Cerebellar cortex (tissue), 1 donor: Measurements from ENCODE around the gene TBC1D2B.
A peak's percentile ranks its signal among the peaks of the same experiment; 100 is the strongest.
"Not testable (repeated sequence)": the region's sequence is repeated elsewhere in the genome, so short reads cannot be mapped to it uniquely, and the experiment has no call there.

Experiments
- DNase-seq: peaks from one replicate; pipeline ENCODE4 v3.0.0-alpha.2; 2015; ENCODE audit warnings: low spot score

Gene TBC1D2B

GRCh38 chr15:78003539-78004008 is 73.9 kb downstream of the TBC1D2B start:
- no peak for DNase-seq

- no peak for DNase-seq
Observed at GRCh38 chr15:78002996-78003395, 74.5 kb downstream of the TBC1D2B start.

DNA sequence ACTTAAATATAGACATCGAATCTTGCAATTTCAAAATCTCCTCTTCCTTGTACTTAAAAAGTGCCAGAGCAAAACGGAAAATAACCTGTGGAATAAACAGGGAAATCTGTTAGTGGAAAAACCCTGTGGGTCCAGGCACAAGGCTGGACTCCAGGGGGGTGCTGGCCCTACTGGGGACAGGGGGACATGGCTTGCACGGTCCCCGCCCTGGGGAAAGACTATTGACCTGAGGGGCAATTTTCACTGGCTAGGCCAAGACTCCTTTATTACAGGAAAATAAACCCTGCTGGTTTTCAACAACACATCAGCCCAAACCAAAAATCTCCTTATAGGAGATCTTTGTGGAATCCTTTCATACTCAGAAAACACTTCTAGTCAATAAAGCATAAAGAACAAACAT is 75.9 kb downstream of the TBC1D2B start:
- DNase-seq, result no peak

- no peak for DNase-seq
Observed at GRCh38 chr15:78000927-78001249, 76.6 kb downstream of the TBC1D2B start.

DNA sequence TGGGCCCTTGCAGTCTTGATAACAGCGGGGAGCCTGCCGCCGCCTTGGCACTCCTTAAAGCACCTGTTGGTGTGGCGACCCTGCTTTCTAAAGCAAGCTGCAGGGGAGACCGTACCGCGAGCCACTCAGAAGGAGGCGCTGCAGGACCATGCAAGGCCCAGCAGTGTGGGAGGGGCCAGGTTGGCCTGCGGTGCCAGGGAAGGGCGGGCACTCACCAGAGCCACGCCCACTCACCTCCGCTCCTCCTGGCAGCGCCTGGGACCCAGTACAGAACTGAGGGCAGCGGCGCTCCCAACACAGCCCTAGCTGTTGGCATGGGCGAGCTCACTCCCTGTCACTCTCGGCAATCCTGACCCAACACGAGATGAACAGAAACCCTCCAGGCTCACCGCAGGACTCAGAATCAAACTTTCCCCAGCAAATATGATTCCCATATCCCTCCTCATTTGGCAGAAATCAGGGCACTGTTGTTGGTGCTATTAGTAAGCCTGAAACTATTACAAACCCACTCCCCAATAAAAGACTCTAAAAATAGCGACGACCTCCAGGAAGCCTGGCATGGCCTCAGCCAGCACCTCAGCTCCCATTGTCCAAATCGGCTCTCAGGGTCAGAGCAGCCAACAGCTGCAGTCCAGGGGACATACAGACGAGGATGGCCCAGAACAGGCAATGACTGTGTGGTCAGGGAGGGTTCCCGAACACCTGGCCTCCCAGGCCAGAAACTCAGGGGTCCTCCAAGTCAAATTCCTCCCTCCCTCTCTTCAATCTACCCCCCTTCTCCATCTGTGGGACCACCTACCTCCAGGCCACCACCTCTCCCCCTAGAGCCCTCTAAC is 77.2 kb downstream of the TBC1D2B start:
- DNase-seq, result peak; percentile 57

DNA sequence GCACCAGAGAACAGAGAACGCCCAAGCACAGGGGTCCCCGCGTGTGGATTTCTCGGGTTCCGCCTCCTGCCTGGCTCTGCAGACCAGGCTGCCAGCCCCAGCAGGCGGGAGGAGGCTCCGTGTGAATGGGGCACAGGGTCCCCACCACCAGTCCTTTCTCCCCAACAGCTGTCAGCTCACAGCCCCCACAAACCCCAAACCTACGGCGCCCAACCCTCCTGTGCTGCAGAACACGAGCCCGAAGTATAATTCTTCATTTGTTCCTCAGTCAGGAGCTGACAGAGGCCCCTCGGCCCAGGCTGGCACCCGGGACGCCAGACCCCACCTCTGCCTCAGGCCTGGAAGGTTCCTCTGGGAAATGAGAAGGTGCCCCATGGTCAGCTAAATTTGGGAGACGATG is 78.0 kb downstream of the TBC1D2B start:
- DNase-seq, result no peak

DNA sequence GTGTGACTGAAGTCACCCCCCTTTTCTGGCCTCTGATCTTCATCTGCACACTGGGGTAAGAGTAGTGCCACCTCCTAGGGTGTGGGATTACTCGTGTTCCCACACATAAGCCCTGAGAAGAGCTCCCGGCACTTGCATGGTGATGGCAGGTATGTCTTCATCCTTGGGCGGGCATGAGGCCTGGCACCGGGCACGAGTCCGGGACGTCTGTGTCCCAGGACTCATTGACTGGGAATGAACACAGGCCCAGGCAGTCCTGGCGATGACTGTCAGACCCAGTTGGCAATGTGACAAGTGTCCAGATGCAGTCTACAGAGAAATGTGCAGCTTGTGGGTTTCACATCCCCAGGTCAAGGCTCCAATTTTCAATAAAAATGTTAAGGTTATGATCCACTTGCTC is 78.9 kb downstream of the TBC1D2B start:
- no peak for DNase-seq

DNA sequence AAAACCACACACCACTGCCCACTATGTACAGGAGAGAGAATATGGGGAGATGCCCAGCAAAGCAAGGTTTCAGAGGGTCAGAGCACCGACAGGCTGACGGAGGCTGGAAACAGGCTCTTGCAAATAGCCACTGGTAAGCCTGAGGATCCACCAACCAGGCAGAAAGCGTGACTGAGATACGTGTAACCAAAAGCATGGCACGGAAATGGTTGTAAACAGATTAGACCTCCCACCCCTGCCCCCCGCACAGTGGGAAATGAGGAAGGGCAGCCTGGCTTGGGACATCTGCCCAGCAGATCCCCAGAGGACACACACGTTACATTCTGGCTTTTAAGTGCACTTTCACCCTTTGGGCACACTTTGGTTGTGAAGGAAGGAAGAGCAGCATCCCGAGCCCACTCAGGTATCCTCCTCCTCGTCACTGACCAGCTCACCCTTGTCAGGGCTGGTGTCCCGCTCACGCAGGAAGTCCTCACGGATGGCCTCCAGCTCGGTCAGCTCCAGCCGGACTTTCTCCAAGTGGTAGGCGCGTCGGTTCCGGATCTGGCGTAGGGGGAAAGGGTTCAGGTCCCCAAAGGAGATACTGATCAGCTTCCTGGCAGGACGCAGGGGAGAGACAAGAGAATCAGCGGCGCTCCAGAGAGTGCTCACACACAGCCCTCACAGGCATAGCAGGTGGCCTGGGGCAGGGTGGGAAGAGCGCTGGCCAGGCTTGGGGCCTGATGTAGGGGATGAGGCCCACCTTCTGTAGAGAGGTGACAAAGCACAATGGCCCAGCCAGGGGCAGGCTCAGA is 79.6 kb downstream of the TBC1D2B start:
- DNase-seq, result not testable (repeated sequence)

DNA sequence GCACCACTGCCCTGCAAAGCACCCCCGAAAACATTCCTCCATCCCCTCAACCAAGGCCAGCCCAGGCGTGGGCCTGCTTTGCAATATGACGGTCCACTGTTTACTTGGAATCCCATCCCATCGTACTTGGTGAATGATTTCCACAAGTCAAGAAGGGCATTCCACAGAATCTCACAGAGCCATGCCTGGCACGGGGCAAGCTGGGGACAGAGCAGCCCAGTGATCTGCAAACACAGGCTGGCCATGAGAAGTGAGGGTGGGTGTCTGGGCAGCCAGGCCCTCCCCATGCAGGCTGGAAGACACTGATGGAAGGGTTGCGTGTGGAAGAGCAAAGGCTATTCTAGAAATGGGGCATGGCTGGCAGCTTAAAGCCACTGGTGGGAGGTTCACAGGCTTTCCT is 80.3 kb downstream of the TBC1D2B start:
- not testable (repeated sequence) for DNase-seq

DNA sequence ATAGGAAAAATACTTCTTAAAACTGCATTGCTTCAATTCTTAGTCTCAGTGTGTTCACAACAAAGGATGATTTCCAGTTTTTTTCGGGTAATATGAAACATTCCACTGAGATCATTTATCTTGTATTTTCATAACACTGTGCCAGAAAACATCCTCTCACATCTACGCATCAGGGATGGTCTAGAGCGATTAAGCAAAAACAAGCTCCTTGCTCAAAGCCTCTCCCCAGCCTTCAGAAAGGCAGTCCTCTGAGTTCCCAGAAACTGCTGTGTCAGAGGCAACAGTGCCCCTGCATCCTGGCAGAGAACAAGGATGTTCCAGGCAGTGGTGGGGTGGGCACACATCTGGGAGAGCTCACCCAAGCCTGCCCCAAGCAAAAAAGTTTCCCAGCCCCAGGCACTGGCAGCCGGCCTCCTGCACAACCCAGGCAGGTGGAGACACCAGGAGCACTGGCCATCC is 80.8 kb downstream of the TBC1D2B start:
- not testable (repeated sequence) for DNase-seq

- not testable (repeated sequence) for DNase-seq
Observed at GRCh38 chr15:77996226-77996625, 81.3 kb downstream of the TBC1D2B start.

GRCh38 chr15:77995537-77995918 is 82.0 kb downstream of the TBC1D2B start:
- DNase-seq, result not testable (repeated sequence)

DNA sequence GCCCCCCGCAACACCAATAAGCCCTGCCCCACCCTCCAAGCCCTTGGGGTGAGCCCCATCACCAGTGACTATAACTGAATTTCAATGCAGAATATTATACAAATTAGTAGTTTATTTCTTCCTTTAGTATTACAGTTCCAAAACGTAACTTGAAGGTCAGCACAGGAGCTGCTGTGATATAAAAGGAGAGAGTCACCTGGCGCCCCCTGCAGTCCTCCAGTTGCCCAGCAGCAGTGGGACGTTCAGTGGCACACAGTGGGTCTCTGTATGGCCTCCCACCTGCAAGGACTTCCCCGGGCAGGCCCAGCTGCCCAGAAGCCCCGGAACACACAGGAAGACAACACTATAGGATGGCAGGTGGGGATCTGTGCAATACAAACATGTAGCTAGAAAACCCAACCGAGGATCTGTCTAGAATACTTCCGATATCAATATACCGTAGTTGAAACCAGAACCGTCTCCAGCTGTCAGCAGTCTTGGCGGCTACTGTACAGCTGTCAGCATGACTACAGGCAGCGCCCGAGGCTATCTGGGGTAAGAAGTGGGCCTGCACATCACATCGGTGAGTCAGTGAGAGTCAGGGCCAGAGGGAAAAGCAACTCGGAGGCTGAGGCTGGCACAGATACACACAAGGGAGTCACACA is 82.5 kb downstream of the TBC1D2B start:
- not testable (repeated sequence) for DNase-seq

GRCh38 chr15:77993970-77994693 is 83.4 kb downstream of the TBC1D2B start:
- not testable (repeated sequence) for DNase-seq

DNA sequence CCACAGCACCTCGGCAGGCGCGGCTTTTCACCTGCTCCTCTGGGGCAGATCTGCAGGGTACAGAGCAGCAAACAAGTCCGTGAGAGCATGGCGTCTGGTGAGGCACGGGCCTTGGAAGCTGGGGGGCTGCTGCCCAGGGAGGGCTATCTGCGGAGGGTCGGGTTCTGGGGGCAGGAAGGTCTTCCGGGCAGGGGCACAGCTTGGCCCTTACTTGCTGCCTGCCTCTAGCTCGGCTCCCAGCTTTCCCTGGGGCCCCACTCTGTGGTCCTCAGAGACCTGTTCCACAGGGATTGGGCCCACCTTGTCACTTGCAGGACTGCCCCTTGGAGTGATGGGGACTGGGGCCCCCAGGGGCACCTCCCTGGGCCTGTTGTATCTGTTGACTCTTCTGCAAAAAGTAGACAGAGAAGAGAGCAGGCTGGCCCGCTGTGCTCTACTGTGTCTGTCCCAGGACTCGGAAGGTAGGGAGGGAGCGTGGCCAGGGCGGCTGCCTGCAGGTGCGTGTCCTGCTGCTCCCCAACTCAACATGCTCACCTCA is 84.1 kb downstream of the TBC1D2B start:
- no peak for DNase-seq

DNA sequence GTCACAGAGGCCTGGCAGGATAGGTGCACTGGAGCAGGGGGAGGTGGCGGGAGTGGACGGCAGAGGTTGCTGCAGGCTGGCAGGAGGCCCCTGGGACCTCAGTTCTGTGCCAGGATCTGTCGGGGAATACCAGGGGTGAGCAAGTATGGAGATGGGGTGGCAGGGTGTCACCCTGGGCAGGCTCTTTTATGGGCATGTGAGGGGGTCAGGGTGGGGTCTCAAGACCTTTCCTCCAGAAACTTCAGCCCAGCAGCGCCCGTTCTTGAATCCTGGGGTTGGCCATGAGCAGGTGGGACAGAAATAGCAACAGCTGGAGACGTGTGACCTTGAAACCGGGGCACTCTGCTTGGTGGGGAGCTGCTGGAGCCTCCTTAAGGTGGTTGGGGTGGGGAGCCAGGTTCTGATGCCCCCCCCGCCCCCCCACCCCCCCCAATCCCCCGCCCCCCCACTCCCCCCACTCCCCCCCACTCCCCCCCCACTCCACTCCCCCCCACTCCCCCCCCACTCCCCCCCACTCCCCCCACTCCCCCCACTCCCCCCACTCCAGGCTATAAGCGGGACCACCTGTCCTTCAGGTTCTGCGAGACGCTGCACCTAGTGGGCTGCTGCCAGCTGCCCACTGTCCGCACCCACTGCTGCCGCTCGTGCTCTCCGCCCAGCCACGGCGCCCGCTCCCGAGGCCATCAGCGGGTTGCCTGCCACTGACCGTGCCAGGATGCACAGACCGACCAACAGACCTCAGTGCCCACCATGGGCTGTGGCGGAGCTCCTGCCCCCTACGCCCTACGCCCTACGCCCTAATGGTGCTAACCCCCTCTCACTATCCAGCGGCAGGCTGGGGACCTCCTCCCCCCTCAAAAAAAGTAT is 84.9 kb downstream of the TBC1D2B start:
- no peak for DNase-seq

DNA sequence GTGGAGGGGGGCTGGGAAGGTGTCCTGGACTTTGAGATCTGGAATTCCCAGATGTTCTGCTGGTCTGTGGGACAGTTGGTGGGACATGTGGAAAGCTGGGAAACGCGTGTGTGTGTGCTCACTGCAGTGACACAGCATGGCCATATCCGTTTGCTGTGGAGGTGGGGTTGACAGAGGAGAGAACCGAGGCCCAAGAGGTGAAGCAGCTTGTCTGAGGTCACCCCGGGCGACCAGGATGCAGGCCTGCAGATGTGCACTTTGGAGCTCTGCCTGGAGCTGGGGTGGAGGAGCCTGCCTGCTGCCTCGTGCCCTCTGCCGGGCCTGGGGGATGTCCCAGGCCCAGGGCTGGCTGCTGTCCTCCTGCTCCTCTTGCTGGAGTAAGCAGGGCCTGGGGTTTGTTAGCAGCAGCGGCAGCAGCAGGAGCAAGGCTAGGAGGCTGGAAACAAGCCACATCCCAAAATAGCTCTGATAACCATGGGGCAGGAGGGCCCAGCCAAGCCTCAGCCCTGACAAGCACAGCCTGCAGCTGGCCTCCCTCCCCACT is 85.8 kb downstream of the TBC1D2B start:
- DNase-seq, result peak; percentile 83

- DNase-seq, result no peak
Observed at GRCh38 chr15:77991029-77991406, 86.5 kb downstream of the TBC1D2B start.

DNA sequence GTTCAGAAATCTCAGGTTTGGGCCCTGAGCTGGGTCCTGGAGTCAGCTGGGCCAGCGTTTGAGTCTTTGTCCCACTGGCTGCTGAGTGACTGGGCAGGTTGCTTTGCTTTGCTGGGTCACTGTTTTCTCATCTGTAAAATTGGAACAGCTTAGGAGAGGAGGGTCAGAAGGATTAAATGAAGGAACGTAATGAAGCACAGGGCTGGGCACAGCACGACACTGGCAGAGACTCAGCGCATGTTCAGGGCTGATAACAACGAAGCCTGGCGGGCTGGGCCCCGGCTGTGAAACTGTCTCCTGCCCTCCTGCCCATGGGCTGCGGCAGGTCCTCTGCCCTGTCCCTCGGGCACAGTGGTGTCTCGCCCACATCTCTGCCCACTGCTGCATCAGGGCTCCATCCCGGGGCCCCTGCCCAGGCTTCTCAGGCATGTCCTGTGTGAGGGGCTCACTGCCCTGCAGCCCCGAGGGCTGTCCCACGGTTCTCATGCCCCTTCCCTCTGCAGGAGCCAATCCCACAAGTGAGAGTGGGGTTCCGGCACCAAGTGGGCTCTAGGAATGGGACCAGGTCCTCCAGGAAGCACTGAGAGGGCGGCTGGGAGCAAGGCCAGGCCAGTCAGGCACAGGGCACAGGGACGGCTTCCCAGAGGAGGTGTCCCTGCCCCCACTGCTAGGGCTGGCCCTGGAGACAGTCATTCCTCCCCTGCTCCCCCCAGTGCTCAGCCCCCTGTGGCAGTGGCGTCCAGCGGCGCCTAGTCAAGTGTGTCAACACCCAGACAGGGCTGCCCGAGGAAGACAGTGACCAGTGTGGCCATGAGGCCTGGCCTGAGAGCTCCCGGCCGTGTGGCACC is 88.0 kb downstream of the TBC1D2B start:
- no peak for DNase-seq
